GM20000 (cell line): ENCODE measurements around the gene TTLL10.

Experiments
- DNase-seq: peaks from one replicate; pipeline ENCODE4 v3.0.0; 2012; ENCODE audit warnings: low spot score
- CTCF ChIP-seq: IDR thresholded peaks from 2 replicates; pipeline ENCODE4 v1.5.1; 2012; ENCODE audit warnings: mild to moderate bottlenecking, control low read depth; ENCODE audit errors: extremely low read depth, missing control alignments

Gene TTLL10

GRCh38 chr1:1245178-1245816 is 71.6 kb downstream of the TTLL10 start:
- DNase-seq: no peak
- no peak for TF ChIP-seq CTCF

GRCh38 chr1:1245817-1246576 is 72.3 kb downstream of the TTLL10 start:
- TF ChIP-seq CTCF: no peak
- no peak for DNase-seq

GRCh38 chr1:1246577-1247340 is 73.1 kb downstream of the TTLL10 start, which contains the start of gene C1QTNF12:
Gene C1QTNF12 (minus strand): TSS chr1:1246722. CDS start chr1:1246690, 32 bp downstream.
- DNase-seq: no peak
- TF ChIP-seq CTCF: no peak

- TF ChIP-seq CTCF: no peak
- no peak for DNase-seq
Observed at GRCh38 chr1:1247341-1247913, 73.7 kb downstream of the TTLL10 start.
